HEK293 (cell line): ENCODE results near the gene CCP110.

Experiments
- OSR2 ChIP-seq: fragments of 450-650 bp; formaldehyde crosslinking; IDR thresholded peaks from 2 replicates; pipeline ENCODE4 v1.5.1; 2016; ENCODE audit warnings: missing biosample characterization, missing genetic modification characterization
- OVOL3 ChIP-seq: fragments of 450-650 bp; formaldehyde crosslinking; IDR thresholded peaks from 2 replicates; pipeline ENCODE4 v1.5.1; 2016; ENCODE audit warnings: missing biosample characterization, missing genetic modification characterization
- SP2 ChIP-seq: fragments of 450-650 bp; formaldehyde crosslinking; IDR thresholded peaks from 2 replicates; pipeline ENCODE4 v1.5.1; 2016; ENCODE audit warnings: missing biosample characterization, missing genetic modification characterization
- SP7 ChIP-seq: fragments of 450-650 bp; formaldehyde crosslinking; IDR thresholded peaks from 2 replicates; pipeline ENCODE4 v1.5.1; 2016; ENCODE audit warnings: missing biosample characterization, missing genetic modification characterization
- TCF7L2 ChIP-seq: IDR thresholded peaks from 2 replicates; pipeline ENCODE4 v1.6.1; 2011; ENCODE audit warnings: low read depth, mild to moderate bottlenecking, inconsistent platforms, low read length, moderate library complexity, borderline replicate concordance
- YY1 ChIP-seq: fragments of 450-650 bp; formaldehyde crosslinking; IDR thresholded peaks from 2 replicates; pipeline ENCODE4 v1.5.1; 2018; ENCODE audit warnings: missing biosample characterization, missing genetic modification characterization
- ZFP69B ChIP-seq: fragments of 450-650 bp; formaldehyde crosslinking; IDR thresholded peaks from 2 replicates; pipeline ENCODE4 v1.5.1; 2016; ENCODE audit warnings: missing biosample characterization, missing genetic modification characterization
- ZNF112 ChIP-seq: fragments of 450-650 bp; formaldehyde crosslinking; IDR thresholded peaks from 2 replicates; pipeline ENCODE4 v1.5.0; 2017; ENCODE audit warnings: missing biosample characterization, missing genetic modification characterization
- ZNF157 ChIP-seq: fragments of 450-650 bp; formaldehyde crosslinking; IDR thresholded peaks from 2 replicates; pipeline ENCODE4 v1.5.1; 2016; ENCODE audit warnings: missing biosample characterization, missing genetic modification characterization
- ZNF24 ChIP-seq: fragments of 450-650 bp; formaldehyde crosslinking; IDR thresholded peaks from 2 replicates; pipeline ENCODE4 v1.5.1; 2016; ENCODE audit warnings: missing biosample characterization, missing genetic modification characterization
- ZNF416 ChIP-seq: fragments of 450-650 bp; formaldehyde crosslinking; IDR thresholded peaks from 2 replicates; pipeline ENCODE4 v1.5.1; 2016; ENCODE audit warnings: missing biosample characterization, missing genetic modification characterization
- ZNF555 ChIP-seq: fragments of 450-650 bp; formaldehyde crosslinking; conservative IDR thresholded peaks from 2 replicates; pipeline ENCODE4 v1.5.1; 2017; ENCODE audit warnings: missing biosample characterization, mild to moderate bottlenecking, missing genetic modification characterization, inconsistent platforms
- ZNF777 ChIP-seq: fragments of 450-650 bp; formaldehyde crosslinking; IDR thresholded peaks from 2 replicates; pipeline ENCODE4 v1.5.1; 2017; ENCODE audit warnings: missing biosample characterization, missing genetic modification characterization, borderline replicate concordance
- ZNF792 ChIP-seq: fragments of 450-650 bp; formaldehyde crosslinking; IDR thresholded peaks from 2 replicates; pipeline ENCODE4 v1.5.1; 2016; ENCODE audit warnings: missing biosample characterization, missing genetic modification characterization
- TF ChIP-seq, protein P1 (sequence below): fragments of 450-650 bp; formaldehyde crosslinking; IDR thresholded peaks from 2 replicates; pipeline ENCODE4 v1.5.1; 2016; ENCODE audit warnings: missing biosample characterization, missing genetic modification characterization
- TF ChIP-seq, protein P2 (sequence below): fragments of 450-650 bp; formaldehyde crosslinking; IDR thresholded peaks from 2 replicates; pipeline ENCODE4 v1.5.1; 2016; ENCODE audit warnings: missing biosample characterization, missing genetic modification characterization, borderline replicate concordance
- TF ChIP-seq, protein P3 (sequence below): fragments of 450-650 bp; IDR thresholded peaks from 2 replicates; pipeline ENCODE4 v1.5.1; 2018; ENCODE audit warnings: missing biosample characterization, mild to moderate bottlenecking, missing genetic modification characterization
- TF ChIP-seq, protein P4 (sequence below): fragments of 450-650 bp; formaldehyde crosslinking; IDR thresholded peaks from 2 replicates; pipeline ENCODE4 v1.5.1; 2016; ENCODE audit warnings: missing biosample characterization, missing genetic modification characterization

Gene CCP110

DNA sequence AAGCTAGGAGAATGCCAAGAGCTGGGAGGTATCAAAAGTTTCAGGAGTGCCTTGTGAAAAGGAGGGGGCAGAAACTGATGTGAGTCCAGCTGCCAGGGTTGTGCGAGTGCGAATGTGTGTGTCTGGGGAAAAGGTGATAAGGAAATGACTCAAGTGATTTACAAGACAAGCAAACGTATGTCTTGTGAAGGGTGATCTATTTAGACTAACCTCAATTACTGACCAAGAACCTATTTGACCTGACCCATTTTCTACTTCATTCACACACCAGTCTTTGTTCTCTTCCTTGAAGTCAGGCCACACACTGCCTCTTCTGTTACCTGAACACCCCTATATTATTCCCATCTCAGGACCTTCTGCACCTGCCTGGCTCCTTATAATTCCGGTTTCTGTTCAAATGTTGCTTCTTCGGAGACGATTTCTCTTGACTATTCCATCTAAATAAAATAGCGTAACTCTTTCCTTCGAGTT, 2.8 kb upstream of the CCP110 start (continued):
- TF ChIP-seq, protein P1, sequence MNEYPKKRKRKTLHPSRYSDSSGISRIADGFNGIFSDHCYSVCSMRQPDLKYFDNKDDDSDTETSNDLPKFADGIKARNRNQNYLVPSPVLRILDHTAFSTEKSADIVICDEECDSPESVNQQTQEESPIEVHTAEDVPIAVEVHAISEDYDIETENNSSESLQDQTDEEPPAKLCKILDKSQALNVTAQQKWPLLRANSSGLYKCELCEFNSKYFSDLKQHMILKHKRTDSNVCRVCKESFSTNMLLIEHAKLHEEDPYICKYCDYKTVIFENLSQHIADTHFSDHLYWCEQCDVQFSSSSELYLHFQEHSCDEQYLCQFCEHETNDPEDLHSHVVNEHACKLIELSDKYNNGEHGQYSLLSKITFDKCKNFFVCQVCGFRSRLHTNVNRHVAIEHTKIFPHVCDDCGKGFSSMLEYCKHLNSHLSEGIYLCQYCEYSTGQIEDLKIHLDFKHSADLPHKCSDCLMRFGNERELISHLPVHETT (tag by site-specific recombination): 0 out of 2 replicates have a peak, but pooled peaks have one; percentile 33
- TF ChIP-seq ZNF555 (tag by site-specific recombination) (no peak), TCF7L2 (no peak), ZFP69B (tag by site-specific recombination) (no peak), ZNF112 (tag by site-specific recombination) (no peak), ZNF792 (tag by site-specific recombination) (no peak), ZNF777 (no peak), ZNF157 (tag by site-specific recombination) (no peak), YY1 (tag by site-specific recombination) (no peak), OSR2 (tag by site-specific recombination) (no peak), SP2 (peak; percentile 25; the same call in 1 of the 2 replicates), ZNF24 (tag by site-specific recombination) (no peak), SP7 (tag by site-specific recombination) (peak; percentile 72), OVOL3 (tag by site-specific recombination) (0 out of 2 replicates have a peak, but pooled peaks have one; percentile 6), ZNF416 (tag by site-specific recombination) (no peak)
- TF ChIP-seq, protein P2, sequence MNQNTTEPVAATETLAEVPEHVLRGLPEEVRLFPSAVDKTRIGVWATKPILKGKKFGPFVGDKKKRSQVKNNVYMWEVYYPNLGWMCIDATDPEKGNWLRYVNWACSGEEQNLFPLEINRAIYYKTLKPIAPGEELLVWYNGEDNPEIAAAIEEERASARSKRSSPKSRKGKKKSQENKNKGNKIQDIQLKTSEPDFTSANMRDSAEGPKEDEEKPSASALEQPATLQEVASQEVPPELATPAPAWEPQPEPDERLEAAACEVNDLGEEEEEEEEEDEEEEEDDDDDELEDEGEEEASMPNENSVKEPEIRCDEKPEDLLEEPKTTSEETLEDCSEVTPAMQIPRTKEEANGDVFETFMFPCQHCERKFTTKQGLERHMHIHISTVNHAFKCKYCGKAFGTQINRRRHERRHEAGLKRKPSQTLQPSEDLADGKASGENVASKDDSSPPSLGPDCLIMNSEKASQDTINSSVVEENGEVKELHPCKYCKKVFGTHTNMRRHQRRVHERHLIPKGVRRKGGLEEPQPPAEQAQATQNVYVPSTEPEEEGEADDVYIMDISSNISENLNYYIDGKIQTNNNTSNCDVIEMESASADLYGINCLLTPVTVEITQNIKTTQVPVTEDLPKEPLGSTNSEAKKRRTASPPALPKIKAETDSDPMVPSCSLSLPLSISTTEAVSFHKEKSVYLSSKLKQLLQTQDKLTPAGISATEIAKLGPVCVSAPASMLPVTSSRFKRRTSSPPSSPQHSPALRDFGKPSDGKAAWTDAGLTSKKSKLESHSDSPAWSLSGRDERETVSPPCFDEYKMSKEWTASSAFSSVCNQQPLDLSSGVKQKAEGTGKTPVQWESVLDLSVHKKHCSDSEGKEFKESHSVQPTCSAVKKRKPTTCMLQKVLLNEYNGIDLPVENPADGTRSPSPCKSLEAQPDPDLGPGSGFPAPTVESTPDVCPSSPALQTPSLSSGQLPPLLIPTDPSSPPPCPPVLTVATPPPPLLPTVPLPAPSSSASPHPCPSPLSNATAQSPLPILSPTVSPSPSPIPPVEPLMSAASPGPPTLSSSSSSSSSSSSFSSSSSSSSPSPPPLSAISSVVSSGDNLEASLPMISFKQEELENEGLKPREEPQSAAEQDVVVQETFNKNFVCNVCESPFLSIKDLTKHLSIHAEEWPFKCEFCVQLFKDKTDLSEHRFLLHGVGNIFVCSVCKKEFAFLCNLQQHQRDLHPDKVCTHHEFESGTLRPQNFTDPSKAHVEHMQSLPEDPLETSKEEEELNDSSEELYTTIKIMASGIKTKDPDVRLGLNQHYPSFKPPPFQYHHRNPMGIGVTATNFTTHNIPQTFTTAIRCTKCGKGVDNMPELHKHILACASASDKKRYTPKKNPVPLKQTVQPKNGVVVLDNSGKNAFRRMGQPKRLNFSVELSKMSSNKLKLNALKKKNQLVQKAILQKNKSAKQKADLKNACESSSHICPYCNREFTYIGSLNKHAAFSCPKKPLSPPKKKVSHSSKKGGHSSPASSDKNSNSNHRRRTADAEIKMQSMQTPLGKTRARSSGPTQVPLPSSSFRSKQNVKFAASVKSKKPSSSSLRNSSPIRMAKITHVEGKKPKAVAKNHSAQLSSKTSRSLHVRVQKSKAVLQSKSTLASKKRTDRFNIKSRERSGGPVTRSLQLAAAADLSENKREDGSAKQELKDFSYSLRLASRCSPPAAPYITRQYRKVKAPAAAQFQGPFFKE (tag by site-specific recombination): no peak
- TF ChIP-seq, protein P3, sequence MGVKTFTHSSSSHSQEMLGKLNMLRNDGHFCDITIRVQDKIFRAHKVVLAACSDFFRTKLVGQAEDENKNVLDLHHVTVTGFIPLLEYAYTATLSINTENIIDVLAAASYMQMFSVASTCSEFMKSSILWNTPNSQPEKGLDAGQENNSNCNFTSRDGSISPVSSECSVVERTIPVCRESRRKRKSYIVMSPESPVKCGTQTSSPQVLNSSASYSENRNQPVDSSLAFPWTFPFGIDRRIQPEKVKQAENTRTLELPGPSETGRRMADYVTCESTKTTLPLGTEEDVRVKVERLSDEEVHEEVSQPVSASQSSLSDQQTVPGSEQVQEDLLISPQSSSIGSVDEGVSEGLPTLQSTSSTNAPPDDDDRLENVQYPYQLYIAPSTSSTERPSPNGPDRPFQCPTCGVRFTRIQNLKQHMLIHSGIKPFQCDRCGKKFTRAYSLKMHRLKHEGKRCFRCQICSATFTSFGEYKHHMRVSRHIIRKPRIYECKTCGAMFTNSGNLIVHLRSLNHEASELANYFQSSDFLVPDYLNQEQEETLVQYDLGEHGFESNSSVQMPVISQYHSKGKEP (tag by site-specific recombination): no peak
- TF ChIP-seq, protein P4, sequence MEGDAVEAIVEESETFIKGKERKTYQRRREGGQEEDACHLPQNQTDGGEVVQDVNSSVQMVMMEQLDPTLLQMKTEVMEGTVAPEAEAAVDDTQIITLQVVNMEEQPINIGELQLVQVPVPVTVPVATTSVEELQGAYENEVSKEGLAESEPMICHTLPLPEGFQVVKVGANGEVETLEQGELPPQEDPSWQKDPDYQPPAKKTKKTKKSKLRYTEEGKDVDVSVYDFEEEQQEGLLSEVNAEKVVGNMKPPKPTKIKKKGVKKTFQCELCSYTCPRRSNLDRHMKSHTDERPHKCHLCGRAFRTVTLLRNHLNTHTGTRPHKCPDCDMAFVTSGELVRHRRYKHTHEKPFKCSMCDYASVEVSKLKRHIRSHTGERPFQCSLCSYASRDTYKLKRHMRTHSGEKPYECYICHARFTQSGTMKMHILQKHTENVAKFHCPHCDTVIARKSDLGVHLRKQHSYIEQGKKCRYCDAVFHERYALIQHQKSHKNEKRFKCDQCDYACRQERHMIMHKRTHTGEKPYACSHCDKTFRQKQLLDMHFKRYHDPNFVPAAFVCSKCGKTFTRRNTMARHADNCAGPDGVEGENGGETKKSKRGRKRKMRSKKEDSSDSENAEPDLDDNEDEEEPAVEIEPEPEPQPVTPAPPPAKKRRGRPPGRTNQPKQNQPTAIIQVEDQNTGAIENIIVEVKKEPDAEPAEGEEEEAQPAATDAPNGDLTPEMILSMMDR (tag by site-specific recombination): no peak
